ENCODE measurements around the gene SP3.

Gene SP3

GRCh38 chr2:173898996-173899395 lies 66.2 kb downstream of the SP3 start:
- Histone ChIP-seq H3K27me3 (ENCODE audit: insufficient read depth, low read length) (no peaks in the 10 kb centered on the region), H3K4me1 (ENCODE audit: control insufficient read depth in 1 of 2, insufficient read depth in 2 of 2, low read length in 2 of 2) (no peaks in the 10 kb centered on the region), H3K4me3 (ENCODE audit: low read depth, low read length) (no peak overlapping the region), H2AK5ac (ENCODE audit: low read length) (no peak overlapping the region), H2BK120ac (ENCODE audit: insufficient read depth, low read length, poor library complexity) (no peak overlapping the region), H4K12ac (ENCODE audit: low read depth, low read length) (no peak overlapping the region), H3K4ac (ENCODE audit: low read depth, low read length) (no peak overlapping the region), H2AFZ (ENCODE audit: insufficient read depth, low read length, poor library complexity) (no peak overlapping the region), H3K4me2 (ENCODE audit: low read length) (no peak overlapping the region), H3K79me1 (ENCODE audit: low read length) (no peaks in the 10 kb centered on the region), H3K27ac (ENCODE audit: low read depth, low read length) (no peak overlapping the region), H2BK5ac (ENCODE audit: low read depth, low read length, poor library complexity) (no peak overlapping the region), H3K14ac (ENCODE audit: low read length) (no peak overlapping the region), H3K23ac (ENCODE audit: low read length) (no peak overlapping the region), H4K91ac (ENCODE audit: low read depth, low read length) (no peak overlapping the region), H2BK12ac (ENCODE audit: low read length) (no peak overlapping the region), H3K36me3 (ENCODE audit: control insufficient read depth in 1 of 2, insufficient read depth in 2 of 2, low read length in 2 of 2) (peaks cover 2 to 5% of the 10 kb centered on the region in 2 experiments), H4K8ac (ENCODE audit: low read depth, low read length) (no peak overlapping the region), H3K18ac (ENCODE audit: low read length) (no peak overlapping the region), H3K79me2 (ENCODE audit: control insufficient read depth, insufficient read depth, low read length, poor library complexity) (no peaks in the 10 kb centered on the region), H3K9ac (ENCODE audit: low read length) (no peak overlapping the region), H3K9me3 (ENCODE audit: insufficient read depth, low read depth, low read length) (no peaks in the 10 kb centered on the region)
- DNase-seq = no peak
- WGBS (ENCODE audit: extremely low coverage, insufficient coverage, insufficient read length) = no CpG with 5 or more reads among the region's 12 CpGs

DNA sequence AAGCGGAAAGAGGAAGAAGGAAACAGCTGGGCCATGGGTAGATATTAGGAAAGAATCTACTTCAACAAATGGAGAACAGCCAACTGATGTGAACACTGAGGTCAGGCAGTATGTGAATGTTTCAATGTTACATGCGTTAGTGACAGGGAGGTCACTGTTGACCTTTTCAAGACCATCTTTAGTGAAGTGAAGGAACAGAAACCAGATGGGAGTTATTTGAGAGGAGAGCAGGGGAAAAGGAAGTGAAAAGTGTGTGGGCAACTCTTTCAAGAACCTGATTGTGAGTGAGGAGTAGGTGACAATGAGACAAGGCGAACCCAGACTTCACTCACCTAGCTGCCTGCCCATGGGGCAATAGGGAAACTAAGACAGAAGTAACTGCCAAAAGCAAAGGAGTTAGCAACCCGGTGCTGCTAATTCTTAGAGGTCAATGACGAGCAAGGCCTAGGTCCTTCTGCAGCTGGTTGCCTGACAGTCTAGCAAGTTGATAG lies 67.0 kb downstream of the SP3 start:
- Histone ChIP-seq H3K9me3 (ENCODE audit: insufficient read depth, low read depth, low read length) (no peaks in the 10 kb centered on the region), H2AK5ac (ENCODE audit: low read length) (no peak overlapping the region), H3K18ac (ENCODE audit: low read length) (no peak overlapping the region), H3K27me3 (ENCODE audit: insufficient read depth, low read length) (no peaks in the 10 kb centered on the region), H3K4ac (ENCODE audit: low read depth, low read length) (no peak overlapping the region), H4K12ac (ENCODE audit: low read depth, low read length) (no peak overlapping the region), H2BK5ac (ENCODE audit: low read depth, low read length, poor library complexity) (no peak overlapping the region), H3K27ac (ENCODE audit: low read depth, low read length) (no peak overlapping the region), H3K79me1 (ENCODE audit: low read length) (no peaks in the 10 kb centered on the region), H3K4me2 (ENCODE audit: low read length) (no peak overlapping the region), H3K23ac (ENCODE audit: low read length) (no peak overlapping the region), H3K79me2 (ENCODE audit: control insufficient read depth, insufficient read depth, low read length, poor library complexity) (no peaks in the 10 kb centered on the region), H2BK120ac (ENCODE audit: insufficient read depth, low read length, poor library complexity) (no peak overlapping the region), H4K8ac (ENCODE audit: low read depth, low read length) (no peak overlapping the region), H3K36me3 (ENCODE audit: control insufficient read depth in 1 of 2, insufficient read depth in 2 of 2, low read length in 2 of 2) (peaks cover 0 to 2% of the 10 kb centered on the region in 2 experiments), H3K4me1 (ENCODE audit: control insufficient read depth in 1 of 2, insufficient read depth in 2 of 2, low read length in 2 of 2) (no peaks in the 10 kb centered on the region), H2BK12ac (ENCODE audit: low read length) (no peak overlapping the region), H2AFZ (ENCODE audit: insufficient read depth, low read length, poor library complexity) (no peak overlapping the region), H3K14ac (ENCODE audit: low read length) (no peak overlapping the region), H3K9ac (ENCODE audit: low read length) (no peak overlapping the region), H3K4me3 (ENCODE audit: low read depth, low read length) (no peak overlapping the region), H4K91ac (ENCODE audit: low read depth, low read length) (no peak overlapping the region)
- no peak for DNase-seq
- WGBS (ENCODE audit: extremely low coverage, insufficient coverage, insufficient read length) = no CpG with 5 or more reads among the region's 5 CpGs

DNA sequence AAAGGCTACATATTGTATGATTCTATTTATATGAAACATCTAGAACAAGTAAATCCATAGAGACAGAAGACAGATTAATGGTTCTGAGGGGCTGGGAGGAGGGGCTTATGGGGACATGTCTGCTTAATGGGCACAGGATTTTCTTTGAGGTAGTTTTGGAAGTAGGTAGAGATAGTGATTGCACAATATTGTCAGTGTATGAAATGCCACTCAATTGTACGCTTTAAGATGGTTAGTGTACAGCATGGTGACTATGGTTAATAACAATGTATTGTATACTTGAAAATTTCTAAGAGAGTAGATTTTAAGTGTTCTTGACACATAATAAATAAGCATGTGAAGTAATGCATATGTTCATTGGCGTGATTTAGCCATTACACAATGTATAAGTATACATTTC lies 68.4 kb downstream of the SP3 start:
- Histone ChIP-seq H3K9ac (ENCODE audit: low read length) (no peak overlapping the region), H2BK120ac (ENCODE audit: insufficient read depth, low read length, poor library complexity) (no peak overlapping the region), H3K79me2 (ENCODE audit: control insufficient read depth, insufficient read depth, low read length, poor library complexity) (no peaks in the 10 kb centered on the region), H4K91ac (ENCODE audit: low read depth, low read length) (no peak overlapping the region), H3K4me2 (ENCODE audit: low read length) (no peak overlapping the region), H3K79me1 (ENCODE audit: low read length) (no peaks in the 10 kb centered on the region), H2AFZ (ENCODE audit: insufficient read depth, low read length, poor library complexity) (no peak overlapping the region), H3K36me3 (ENCODE audit: control insufficient read depth in 1 of 2, insufficient read depth in 2 of 2, low read length in 2 of 2) (peaks cover 0 to 2% of the 10 kb centered on the region in 2 experiments), H3K27me3 (ENCODE audit: insufficient read depth, low read length) (no peaks in the 10 kb centered on the region), H3K9me3 (ENCODE audit: insufficient read depth, low read depth, low read length) (no peaks in the 10 kb centered on the region), H3K4ac (ENCODE audit: low read depth, low read length) (no peak overlapping the region), H4K12ac (ENCODE audit: low read depth, low read length) (no peak overlapping the region), H3K14ac (ENCODE audit: low read length) (no peak overlapping the region), H3K4me3 (ENCODE audit: low read depth, low read length) (no peak overlapping the region), H2AK5ac (ENCODE audit: low read length) (no peak overlapping the region), H3K27ac (ENCODE audit: low read depth, low read length) (no peak overlapping the region), H2BK12ac (ENCODE audit: low read length) (no peak overlapping the region), H3K4me1 (ENCODE audit: control insufficient read depth in 1 of 2, insufficient read depth in 2 of 2, low read length in 2 of 2) (no peaks in the 10 kb centered on the region), H3K18ac (ENCODE audit: low read length) (no peak overlapping the region), H4K8ac (ENCODE audit: low read depth, low read length) (no peak overlapping the region), H3K23ac (ENCODE audit: low read length) (no peak overlapping the region), H2BK5ac (ENCODE audit: low read depth, low read length, poor library complexity) (no peak overlapping the region)
- WGBS (ENCODE audit: extremely low coverage, insufficient coverage, insufficient read length) = no CpG with 5 or more reads among the region's 2 CpGs
- DNase-seq = no peak

DNA sequence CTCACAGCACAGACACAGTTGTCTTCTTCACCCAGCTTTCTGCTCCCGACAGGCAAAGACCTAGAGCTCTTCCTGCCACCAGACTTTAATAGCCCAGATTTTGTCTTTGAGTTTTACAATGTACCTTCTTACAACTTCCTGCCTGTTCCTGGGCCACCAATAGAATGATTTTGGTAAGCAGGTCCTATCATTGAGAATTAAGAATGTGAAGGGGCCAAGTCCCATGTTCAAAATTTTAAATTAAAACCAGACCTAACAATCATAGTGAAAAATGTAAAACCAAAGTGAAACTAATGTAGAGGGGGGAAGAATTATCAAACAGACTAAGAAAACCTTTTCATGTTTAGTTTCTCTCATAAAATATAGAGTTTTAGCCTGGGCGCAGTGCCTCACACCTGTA lies 72.8 kb downstream of the SP3 start:
- H2BK5ac ChIP-seq (ENCODE audit: low read depth, low read length, poor library complexity) = no peak overlapping the region
- no peak overlapping the region for H4K8ac ChIP-seq (ENCODE audit: low read depth, low read length)
- H2BK12ac ChIP-seq (ENCODE audit: low read length) = no peak overlapping the region
- no peaks in the 10 kb centered on the region for H3K4me1 ChIP-seq (ENCODE audit: control insufficient read depth in 1 of 2, insufficient read depth in 2 of 2, low read length in 2 of 2)
- no peak overlapping the region for H4K12ac ChIP-seq (ENCODE audit: low read depth, low read length)
- H3K4me3 ChIP-seq (ENCODE audit: low read depth, low read length) = no peak overlapping the region
- no peak overlapping the region for H3K4me2 ChIP-seq (ENCODE audit: low read length)
- peaks cover 5% of the 10 kb centered on the region for H3K9me3 ChIP-seq (ENCODE audit: insufficient read depth, low read depth, low read length)
- H3K79me1 ChIP-seq (ENCODE audit: low read length) = no peaks in the 10 kb centered on the region
- H2BK120ac ChIP-seq (ENCODE audit: insufficient read depth, low read length, poor library complexity) = no peak overlapping the region
- H3K9ac ChIP-seq (ENCODE audit: low read length) = no peak overlapping the region
- H3K14ac ChIP-seq (ENCODE audit: low read length) = no peak overlapping the region
- H3K27ac ChIP-seq (ENCODE audit: low read depth, low read length) = no peak overlapping the region
- H3K18ac ChIP-seq (ENCODE audit: low read length) = no peak overlapping the region
- H3K79me2 ChIP-seq (ENCODE audit: control insufficient read depth, insufficient read depth, low read length, poor library complexity) = no peaks in the 10 kb centered on the region
- WGBS (ENCODE audit: extremely low coverage, insufficient coverage, insufficient read length) = no CpG with 5 or more reads among the region's 2 CpGs
- H2AK5ac ChIP-seq (ENCODE audit: low read length) = no peak overlapping the region
- no peak overlapping the region for H3K4ac ChIP-seq (ENCODE audit: low read depth, low read length)
- no peaks in the 10 kb centered on the region for H3K27me3 ChIP-seq (ENCODE audit: insufficient read depth, low read length)
- H2AFZ ChIP-seq (ENCODE audit: insufficient read depth, low read length, poor library complexity) = no peak overlapping the region
- no peak for DNase-seq
- H3K23ac ChIP-seq (ENCODE audit: low read length) = no peak overlapping the region
- H4K91ac ChIP-seq (ENCODE audit: low read depth, low read length) = no peak overlapping the region
- no peaks in the 10 kb centered on the region for H3K36me3 ChIP-seq (ENCODE audit: control insufficient read depth in 1 of 2, insufficient read depth in 2 of 2, low read length in 2 of 2)

All from trophoblast cell (in vitro differentiated cells and primary cell).